HG02610 (cell line): ENCODE measurements around the gene FBXO24.

Experiments used
- ATAC-seq: cut with Tn5 transposase; IDR thresholded peaks from one replicate; pipeline ENCODE4 v1.9.1; 2021; ENCODE audit warnings: mild to moderate bottlenecking, moderate library complexity; ENCODE audit not compliant: unreplicated experiment

Gene FBXO24

DNA sequence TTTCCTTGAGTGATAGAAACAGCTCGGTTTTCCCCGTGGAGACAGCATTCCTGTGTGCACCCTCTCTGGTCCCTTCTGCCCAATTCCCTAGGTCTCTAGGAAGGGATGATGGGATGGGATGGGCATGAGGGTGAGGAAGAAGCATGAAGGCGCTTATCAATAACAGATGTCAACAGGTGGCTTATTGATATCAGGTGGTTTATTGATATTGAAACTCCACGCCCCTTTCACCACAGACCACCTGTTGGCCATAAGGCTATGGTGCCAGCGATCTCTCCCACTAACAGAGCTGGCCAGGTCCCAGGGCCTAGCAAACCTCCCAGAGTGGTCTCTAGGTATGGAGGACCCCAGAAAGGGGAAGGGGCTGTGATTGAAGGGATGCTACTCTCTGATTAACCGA lies 34.1 kb downstream of the FBXO24 start:
- no peak for ATAC-seq

DNA sequence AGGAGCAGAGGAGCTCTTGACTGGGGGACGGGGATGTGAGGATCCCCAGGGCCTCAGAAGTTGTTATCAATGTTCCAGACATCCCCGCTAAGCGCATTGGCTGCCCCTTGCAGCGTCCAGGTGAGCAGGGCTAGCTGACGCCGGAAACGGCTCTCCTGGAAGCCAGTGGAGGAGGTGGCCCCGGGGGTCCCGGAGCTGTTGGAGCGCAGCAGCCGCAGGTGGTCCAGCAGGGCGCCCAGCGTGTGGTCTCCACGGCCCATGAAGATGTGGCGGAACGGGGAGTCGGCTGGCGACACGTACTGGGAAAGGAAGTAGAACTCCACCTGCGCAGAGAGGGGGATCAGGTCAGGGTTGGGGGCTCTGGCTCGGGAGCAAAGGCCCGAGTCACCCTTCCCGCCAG lies 34.7 kb downstream of the FBXO24 start:
- ATAC-seq: no peak

GRCh38 chr7:100621554-100621953 lies 35.4 kb downstream of the FBXO24 start:
- no peak for ATAC-seq

DNA sequence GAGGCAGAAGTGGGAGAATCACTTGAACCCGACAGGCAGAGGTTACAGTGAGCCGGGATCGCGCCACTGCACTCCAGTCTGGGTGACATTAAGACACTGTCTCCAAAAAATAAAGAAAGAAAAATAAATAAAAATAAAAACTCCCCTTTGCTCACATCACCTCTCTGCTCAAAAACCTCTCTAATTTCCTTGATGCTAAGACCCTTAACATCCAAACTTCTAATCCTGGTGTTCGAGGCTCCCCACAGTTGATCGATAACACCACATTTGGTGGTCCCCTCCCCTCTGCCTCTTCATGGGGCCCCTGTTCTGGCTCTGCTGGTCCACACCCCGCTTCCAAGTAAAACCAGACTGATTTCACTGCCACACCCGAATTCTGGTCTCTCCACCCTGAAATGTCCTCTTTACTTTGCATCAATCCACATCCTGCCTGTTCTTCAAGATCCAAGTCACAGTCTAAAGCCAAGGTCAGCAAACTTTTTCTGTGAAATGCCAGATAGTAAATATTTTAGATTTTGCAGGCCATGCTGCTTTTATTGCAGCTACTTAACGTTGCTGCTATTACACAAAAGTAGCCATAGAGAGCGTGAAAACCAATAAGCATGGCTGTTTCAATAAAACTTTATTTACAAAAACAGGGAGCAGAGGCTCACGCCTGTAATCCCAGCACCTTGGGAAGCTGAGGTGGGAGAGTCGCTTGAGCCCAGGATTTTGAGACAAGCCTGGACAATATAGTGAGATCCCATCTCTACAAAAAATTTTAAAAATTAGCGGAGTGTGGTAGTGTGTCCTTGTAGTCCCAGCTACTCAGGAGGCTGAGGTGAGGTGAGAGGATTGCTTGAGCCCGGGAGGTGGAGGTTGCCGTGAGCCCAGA lies 38.1 kb downstream of the FBXO24 start:
- ATAC-seq: no peak

DNA sequence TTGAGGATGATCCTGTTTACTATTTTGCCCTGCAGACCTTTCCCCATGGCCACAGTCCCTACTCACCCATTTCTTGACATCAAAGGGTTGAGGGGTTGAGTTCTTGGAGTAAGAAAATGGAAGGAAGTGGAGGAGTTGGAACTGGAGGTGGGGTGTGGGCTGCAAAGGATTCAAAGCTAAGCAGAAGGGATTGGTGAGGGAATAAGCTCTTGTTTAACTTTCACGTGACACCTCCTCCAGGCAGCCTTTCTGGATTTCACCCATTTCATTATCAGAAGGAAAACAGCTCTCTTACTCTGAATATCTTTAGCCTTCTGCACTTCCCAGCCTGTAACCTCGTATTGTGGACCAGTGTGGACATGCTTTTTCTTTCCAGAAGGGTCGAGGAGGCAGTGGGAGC lies 39.9 kb downstream of the FBXO24 start:
- no peak for ATAC-seq

DNA sequence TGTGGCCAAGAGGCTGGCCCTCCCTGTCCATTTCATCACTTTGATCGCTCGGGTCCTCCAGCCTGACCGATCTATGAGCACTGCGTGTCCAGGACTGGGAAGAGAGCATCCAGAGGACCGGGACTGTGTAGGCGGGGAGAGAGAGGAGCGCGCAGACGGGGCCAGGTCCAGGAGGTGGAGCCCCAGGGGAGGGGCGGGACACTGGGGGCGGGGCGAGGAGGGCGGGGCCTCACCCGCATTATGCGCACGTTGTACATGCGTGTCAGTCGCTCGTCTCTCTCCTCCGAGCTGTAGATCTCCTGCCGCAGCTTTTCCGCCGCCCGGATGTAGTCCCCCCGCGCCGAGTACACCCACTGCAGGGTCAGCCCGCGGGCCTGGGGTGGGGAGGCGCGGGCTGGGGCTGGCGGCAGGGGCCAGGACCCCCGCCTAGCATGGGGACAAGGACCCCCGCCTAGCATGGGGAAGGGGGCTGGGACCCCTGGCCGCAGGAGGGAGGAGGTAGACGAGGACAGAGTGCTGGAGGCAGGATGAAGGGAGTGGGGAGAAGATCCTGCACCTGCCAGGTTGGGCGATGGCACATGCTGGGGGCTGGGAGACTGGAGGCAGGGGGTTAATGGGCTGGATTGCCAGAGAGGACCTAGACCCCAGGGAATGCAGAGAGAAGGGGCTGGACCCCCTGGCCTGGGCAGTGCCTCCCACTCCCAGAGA lies 40.6 kb downstream of the FBXO24 start:
- peak; percentile 79 for ATAC-seq

GRCh38 chr7:100627238-100627549 lies 41.1 kb downstream of the FBXO24 start:
- no peak for ATAC-seq

DNA sequence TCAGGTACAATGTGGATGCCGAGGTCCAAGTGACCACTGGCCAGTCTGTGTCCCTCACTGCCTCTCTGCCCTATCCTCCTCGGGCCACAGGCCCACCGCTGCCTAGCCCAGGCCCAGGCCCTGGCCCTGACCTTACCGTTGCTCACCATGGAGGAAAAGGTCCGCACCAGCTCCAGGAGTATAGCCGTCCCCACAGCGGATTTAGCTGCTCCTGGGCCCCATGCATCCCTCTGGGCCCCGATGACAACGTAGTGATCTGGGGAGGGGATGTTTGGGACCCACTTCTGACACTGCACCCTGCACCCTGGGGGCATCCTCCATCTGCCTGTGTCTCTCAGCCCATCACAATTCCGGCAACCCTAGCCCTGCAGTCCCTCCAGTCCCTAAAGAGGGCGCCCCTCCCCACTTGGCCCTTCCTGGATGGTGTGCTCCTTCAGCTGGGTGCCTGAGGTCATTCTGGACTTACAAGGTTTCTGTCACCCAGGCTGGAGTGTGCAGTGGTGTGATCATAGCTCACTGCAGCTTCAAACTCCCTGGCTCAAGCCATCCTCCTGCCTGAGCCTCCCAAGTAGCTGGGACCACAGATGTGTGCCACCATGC lies 43.1 kb downstream of the FBXO24 start:
- ATAC-seq: no peak

DNA sequence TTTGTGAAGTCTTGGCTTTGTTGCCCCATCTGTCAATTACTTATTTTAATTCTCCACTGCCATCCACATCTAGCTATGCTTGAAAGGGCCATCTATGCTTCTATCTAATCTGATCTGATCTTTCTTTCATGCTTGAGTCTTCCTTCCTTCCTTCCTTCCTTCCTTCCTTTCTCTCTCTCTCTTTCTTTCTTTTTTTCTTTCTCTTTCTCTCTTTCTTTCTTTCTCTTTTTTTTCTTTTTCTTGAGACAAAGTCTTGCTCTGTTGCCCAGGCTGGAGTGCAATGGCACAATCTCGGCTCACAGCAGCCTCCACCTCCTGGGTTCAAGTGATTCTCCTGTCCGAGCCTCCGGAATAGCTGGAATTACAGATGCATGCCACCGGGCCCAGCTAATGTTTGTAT lies 43.9 kb downstream of the FBXO24 start:
- ATAC-seq: no peak

DNA sequence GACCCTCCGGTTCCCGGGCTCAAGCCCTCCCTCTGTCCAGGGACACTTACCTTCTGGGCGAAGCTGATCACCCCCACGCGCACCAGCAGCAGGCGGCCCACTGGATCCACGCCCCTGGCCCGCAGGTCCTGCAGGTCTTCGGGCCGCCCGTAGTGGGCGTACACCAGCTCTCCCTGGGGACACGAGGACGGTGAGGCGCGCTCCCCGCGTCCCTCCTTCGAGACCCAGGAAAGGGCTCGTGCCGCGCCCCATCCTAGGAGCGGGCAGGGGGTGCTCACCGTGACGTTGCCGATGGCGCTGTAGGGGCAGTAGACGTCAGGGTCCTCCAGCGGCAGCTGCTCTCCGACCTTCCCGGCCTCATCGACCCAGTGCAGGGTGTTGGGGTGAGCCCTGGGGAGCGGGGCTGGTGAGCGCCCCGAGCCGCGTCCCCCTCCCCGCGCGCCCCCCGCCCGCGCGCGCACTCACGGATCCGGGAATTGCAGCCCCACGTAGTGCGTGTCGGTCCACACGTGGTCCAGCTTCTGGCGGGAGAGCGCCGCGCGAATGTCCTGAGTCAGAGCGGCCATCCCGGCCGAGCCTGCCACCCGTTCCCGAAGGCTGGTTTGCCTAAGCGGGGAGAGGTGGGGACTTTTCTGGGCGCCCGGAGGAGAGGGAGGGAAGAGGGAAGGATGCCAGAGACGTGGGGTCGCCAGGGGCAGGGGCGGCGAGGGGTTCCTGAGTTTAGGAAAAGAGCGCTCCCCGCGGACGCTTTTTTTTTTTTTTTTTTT lies 47.0 kb downstream of the FBXO24 start:
- no peak for ATAC-seq

- no peak for ATAC-seq
These were observed 53.9 kb downstream of the FBXO24 start for GRCh38 chr7:100639995-100640516.

DNA sequence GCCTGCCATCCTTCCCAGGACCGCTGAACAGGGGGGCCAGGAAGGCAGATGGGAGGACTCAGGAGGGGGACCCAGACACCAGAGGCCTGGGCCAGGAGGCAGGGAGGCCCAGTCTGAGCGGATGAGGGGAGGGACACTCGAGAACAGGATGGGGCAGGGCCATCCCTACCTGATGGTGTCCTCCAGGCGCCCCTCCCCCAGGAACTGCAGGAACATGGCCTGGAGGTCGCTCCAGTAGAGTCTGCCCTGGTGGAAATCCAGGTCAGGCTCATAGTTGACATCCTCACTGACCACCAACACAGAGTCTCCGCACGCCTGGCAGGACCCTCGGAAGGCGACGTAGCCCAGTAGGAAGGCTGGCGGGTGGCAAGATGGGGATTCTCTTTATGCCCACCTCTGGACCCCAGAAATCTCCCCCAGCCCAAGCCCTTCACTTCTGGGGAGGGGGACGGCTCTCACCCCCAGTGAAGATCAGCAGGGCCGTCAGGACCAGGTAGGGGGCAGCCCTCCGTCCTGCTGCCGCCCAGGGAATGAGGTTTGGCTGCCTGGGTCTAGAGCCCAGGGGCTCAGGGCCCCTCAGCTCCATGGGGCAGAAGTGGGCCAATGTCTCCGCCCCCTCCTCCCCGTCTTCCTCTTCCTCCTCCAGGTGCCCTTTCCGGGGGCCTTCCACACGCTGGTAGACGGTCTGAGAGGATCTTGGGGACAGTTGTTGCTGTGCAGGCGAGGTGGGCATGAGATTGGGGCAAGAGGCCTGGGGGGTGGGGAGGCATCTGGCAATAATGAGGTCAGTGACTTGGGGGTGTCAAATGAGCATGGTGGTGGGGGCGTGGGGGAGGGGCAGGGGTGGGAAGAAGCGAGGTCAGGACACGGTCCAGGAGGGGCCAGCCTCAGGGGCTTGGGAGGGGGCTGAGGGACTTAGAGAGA lies 54.7 kb downstream of the FBXO24 start:
- ATAC-seq: no peak

GRCh38 chr7:100641463-100641859 lies 55.3 kb downstream of the FBXO24 start, which contains the start of gene TFR2:
Gene TFR2, minus strand, starts transcription at chr7:100641552. Its CDS starts 43 bp downstream, at chr7:100641509.
- no peak for ATAC-seq

GRCh38 chr7:100641860-100642533 lies 55.9 kb downstream of the FBXO24 start:
- no peak for ATAC-seq

GRCh38 chr7:100642534-100642907 lies 56.4 kb downstream of the FBXO24 start:
- ATAC-seq: no peak

GRCh38 chr7:100649826-100650565 lies 63.9 kb downstream of the FBXO24 start:
- ATAC-seq: no peak
